Caco-2 (cell line): Measurements from ENCODE around the gene METTL21C. TPM values are rescaled to one million over a fixed set of nuclear protein-coding genes. Genes with fewer than 3 reads are reported as not detected.

Source experiments
- BruUV-seq: library from RNA; stranded (reverse); fragments of 400-500 nt; replicated peaks from 2 replicates; lab custom pipeline; 2021; lab: Mats Ljungman, UMichigan
- CTCF ChIA-PET: fragments of 300-600 bp; sonication (Branson Sonifier 250); formaldehyde crosslinking; loops from one replicate; lab custom pipeline; 2022; ENCODE audit warnings: antibody characterized with exemption; lab: Charles Lee
- POLR2A ChIA-PET: fragments of 300-600 bp; sonication (Branson Sonifier 250); formaldehyde crosslinking; loops from one replicate; lab custom pipeline; 2022; ENCODE audit warnings: antibody characterized with exemption; lab: Charles Lee
- DNase-seq, 2 experiments: peaks; one replicate each; pipeline versions ENCODE4 v3.0.0 to v3.0.0-alpha.2; 2020 to 2022
- H3K27me3 ChIP-seq: replicated peaks from 2 replicates; pipeline ENCODE4 v1.6.0; 2011; ENCODE audit warnings: low read length; ENCODE audit not compliant: control insufficient read depth, insufficient read depth
- H3K36me3 ChIP-seq: 2 replicates; pipeline ENCODE4 v1.5.1; 2011; ENCODE audit warnings: low read length; ENCODE audit not compliant: control insufficient read depth, insufficient read depth
- H3K4me1 ChIP-seq: fragments of 250-450 bp; sonication (Bioruptor Pico); 2 replicates; pipeline ENCODE4 v1.5.1; 2020; ENCODE audit warnings: mild to moderate bottlenecking
- H3K4me3 ChIP-seq: 2 replicates; pipeline ENCODE4 v1.5.1; 2011; ENCODE audit warnings: low read depth, mild to moderate bottlenecking, control low read depth, low read length
- H3K9me3 ChIP-seq: fragments of 250-450 bp; sonication (Bioruptor Pico); 2 replicates; pipeline ENCODE4 v1.5.1; 2020; ENCODE audit warnings: mild to moderate bottlenecking, moderate library complexity
- H3K27ac Mint-ChIP-seq: one replicate; pipeline ENCODE4 v1.8.0; 2022; ENCODE audit warnings: mixed read lengths; ENCODE audit not compliant: unreplicated experiment
- H3K27me3 Mint-ChIP-seq: one replicate; pipeline ENCODE4 v1.8.0; 2022; ENCODE audit warnings: mixed read lengths; ENCODE audit not compliant: insufficient read depth, unreplicated experiment
- H3K36me3 Mint-ChIP-seq: one replicate; pipeline ENCODE4 v1.8.0; 2022; ENCODE audit warnings: mild to moderate bottlenecking, mixed read lengths; ENCODE audit not compliant: insufficient read depth, unreplicated experiment
- H3K4me1 Mint-ChIP-seq: one replicate; pipeline ENCODE4 v1.8.0; 2022; ENCODE audit warnings: low read depth, mixed read lengths; ENCODE audit not compliant: unreplicated experiment
- H3K4me3 Mint-ChIP-seq: one replicate; pipeline ENCODE4 v1.8.0; 2022; ENCODE audit warnings: mild to moderate bottlenecking, moderate library complexity, mixed read lengths; ENCODE audit not compliant: unreplicated experiment
- H3K9me3 Mint-ChIP-seq: one replicate; pipeline ENCODE4 v1.8.0; 2022; ENCODE audit warnings: mixed read lengths; ENCODE audit not compliant: unreplicated experiment
- intact Hi-C: fragments of 100-400 bp; cut with micrococcal nuclease; formaldehyde crosslinking; loops from one replicate; pipeline ENCODE4 v1.10.0; 2022; ENCODE audit not compliant: unreplicated experiment
- total RNA-seq: library from RNA; stranded (reverse); gene quantifications from 2 replicates; pipeline ENCODE4 v1.2.3, GENCODE V29; 2022
- TF ChIP-seq, protein P1 (sequence below), 2 experiments: fragments of 200-600 bp in 1 of 2; IDR thresholded peaks; 1 replicate in 1 of 2; 2 replicates in 1 of 2; pipeline versions ENCODE4 v1.5.1 to v1.8.0; 2011 to 2022; ENCODE audit warnings: antibody characterized with exemption in 1 of 2, control low read depth in 1 of 2, inconsistent platforms in 1 of 2, low read depth in 1 of 2, low read length in 1 of 2, mild to moderate bottlenecking in 1 of 2, moderate library complexity in 1 of 2; ENCODE audit not compliant: insufficient read depth in 1 of 2, severe bottlenecking in 1 of 2, unreplicated experiment in 1 of 2

Gene METTL21C
- total RNA-seq, 1 experiment from 2014 or later, result not detected

DNA sequence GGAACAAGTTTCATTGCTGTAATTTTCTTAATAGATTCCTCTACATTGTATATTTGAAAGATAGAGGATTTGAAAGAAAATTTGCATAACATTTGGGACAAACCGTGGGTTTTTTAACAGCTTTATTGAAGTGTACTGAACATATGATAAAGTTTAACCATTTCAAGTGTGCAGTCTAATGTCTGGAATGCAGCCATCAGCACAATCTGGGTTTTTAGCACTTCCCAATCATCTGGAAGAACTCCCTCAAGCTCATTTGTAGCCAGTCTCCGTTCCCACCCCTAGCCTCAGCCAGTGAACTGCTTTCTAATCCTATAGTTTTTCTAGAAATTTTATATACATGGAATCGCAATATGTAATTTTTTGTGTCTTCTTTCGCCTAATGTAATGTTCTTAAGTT is 12.6 kb downstream of the METTL21C start:
- Histone ChIP-seq H3K4me3 (no peak overlapping the region), H3K4me1 (no peaks in the 10 kb centered on the region), H3K9me3 (no peaks in the 10 kb centered on the region), H3K27me3 (no peaks in the 10 kb centered on the region), H3K36me3 (no peaks in the 10 kb centered on the region; the same call in 1 of the 2 replicates)
- TF ChIP-seq, protein P1, sequence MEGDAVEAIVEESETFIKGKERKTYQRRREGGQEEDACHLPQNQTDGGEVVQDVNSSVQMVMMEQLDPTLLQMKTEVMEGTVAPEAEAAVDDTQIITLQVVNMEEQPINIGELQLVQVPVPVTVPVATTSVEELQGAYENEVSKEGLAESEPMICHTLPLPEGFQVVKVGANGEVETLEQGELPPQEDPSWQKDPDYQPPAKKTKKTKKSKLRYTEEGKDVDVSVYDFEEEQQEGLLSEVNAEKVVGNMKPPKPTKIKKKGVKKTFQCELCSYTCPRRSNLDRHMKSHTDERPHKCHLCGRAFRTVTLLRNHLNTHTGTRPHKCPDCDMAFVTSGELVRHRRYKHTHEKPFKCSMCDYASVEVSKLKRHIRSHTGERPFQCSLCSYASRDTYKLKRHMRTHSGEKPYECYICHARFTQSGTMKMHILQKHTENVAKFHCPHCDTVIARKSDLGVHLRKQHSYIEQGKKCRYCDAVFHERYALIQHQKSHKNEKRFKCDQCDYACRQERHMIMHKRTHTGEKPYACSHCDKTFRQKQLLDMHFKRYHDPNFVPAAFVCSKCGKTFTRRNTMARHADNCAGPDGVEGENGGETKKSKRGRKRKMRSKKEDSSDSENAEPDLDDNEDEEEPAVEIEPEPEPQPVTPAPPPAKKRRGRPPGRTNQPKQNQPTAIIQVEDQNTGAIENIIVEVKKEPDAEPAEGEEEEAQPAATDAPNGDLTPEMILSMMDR (IDR thresholded peaks at IDR 0.05; ENCODE audit: insufficient read depth in 1 of 2, low read depth in 1 of 2, low read length in 1 of 2, severe bottlenecking in 1 of 2, unreplicated experiment in 1 of 2), result no peak
- H3K4me3 Mint-ChIP-seq, result no peak overlapping the region
- BruUV-seq, result no TSS peak
- no peak overlapping the region for H3K27ac Mint-ChIP-seq
- H3K4me1 Mint-ChIP-seq, result no peaks in the 10 kb centered on the region
- CTCF ChIA-PET, result no interaction called here
- peaks cover 27% of the 10 kb centered on the region for H3K36me3 Mint-ChIP-seq
- no peak for DNase-seq
- H3K9me3 Mint-ChIP-seq, result no peaks in the 10 kb centered on the region
- H3K27me3 Mint-ChIP-seq, result no peaks in the 10 kb centered on the region
- POLR2A ChIA-PET, result no interaction called here
- intact Hi-C loops, result no loop called here

DNA sequence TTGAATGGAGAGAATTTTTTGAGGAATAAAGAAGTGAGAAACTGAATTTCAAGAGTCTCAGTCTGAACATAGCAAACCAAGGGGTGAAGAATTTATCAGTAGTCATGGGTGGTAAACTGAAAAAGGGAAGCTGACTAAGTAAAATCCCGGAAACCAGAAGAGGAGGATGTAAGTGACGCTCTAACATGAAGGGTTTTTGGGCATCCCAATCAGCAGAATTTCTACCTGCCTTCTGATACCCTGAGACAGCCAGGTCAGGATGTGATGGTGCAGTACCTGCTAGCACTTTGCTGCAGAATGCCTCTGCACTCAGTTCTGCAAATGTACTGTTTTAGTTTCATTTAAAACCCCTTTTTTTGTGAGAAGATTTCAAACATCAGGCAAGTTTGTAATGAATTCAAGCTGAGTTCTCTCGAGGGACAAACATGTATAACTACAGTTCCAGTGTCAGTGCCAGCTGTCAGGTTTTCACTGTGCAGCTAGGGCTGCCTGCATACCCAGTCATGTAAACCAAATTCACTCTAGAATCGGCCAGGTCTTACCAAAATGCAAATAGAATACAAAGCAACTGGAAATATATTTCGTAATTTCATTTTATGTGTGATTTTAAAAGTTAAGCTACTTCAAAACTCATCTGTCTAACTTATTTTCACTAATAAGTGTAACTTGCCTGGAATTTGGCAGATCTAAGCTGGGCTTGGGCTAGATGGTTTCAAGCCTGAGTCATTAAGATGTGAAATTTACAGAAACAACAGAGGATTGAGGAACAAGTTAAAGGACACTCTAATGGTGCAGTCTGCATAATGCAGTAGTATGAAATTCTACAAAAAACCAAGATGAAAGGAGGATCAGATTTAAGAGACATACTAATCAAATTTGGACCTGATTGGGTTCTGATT is 13.8 kb downstream of the METTL21C start:
- no peak overlapping the region for H3K4me3 ChIP-seq
- Mint-ChIP-seq H3K4me3 (no peak overlapping the region), H3K27ac (no peak overlapping the region), H3K36me3 (peaks cover 33% of the 10 kb centered on the region), H3K27me3 (no peaks in the 10 kb centered on the region), H3K9me3 (no peaks in the 10 kb centered on the region), H3K4me1 (no peaks in the 10 kb centered on the region)
- intact Hi-C loops, result no loop called here
- TF ChIP-seq, protein P1 (IDR thresholded peaks at IDR 0.05; ENCODE audit: insufficient read depth in 1 of 2, low read depth in 1 of 2, low read length in 1 of 2, severe bottlenecking in 1 of 2, unreplicated experiment in 1 of 2), result no peak
- DNase-seq, result no peak
- H3K27me3 ChIP-seq, result no peaks in the 10 kb centered on the region
- no peaks in the 10 kb centered on the region for H3K4me1 ChIP-seq
- no peaks in the 10 kb centered on the region for H3K9me3 ChIP-seq
- no TSS peak for BruUV-seq
- ChIA-PET POLR2A (no interaction called here), CTCF (no interaction called here)
- no peaks in the 10 kb centered on the region; the same call in 1 of the 2 replicates for H3K36me3 ChIP-seq

DNA sequence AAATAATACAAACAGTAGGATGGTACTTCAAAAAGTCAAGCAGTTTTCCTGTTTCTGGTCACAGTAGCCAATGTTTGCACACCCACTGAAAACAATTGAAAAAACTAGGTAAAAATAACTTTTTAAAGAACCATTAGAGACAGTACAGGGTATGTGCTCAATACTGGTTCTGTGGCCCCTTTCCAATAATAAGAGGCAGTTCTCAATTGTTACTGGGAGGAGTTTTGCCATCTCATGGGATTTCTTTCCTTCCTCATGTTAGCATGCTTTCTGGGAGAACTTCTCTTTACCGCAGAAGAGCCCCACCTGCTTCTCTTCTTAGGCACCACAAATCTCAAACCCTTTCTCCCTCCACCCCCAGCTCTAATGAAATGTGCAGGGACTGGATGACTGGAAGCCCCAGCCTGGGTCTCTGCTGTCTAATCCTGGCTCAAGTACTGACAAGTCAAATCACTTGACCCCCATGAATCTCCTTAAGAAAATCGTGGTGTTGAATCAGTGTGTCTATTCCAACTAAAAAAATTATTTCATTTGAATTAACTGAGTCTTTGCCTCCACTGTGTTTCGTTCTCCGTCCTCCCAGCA is 14.6 kb downstream of the METTL21C start:
- Histone ChIP-seq H3K4me1 (no peaks in the 10 kb centered on the region), H3K9me3 (no peaks in the 10 kb centered on the region), H3K27me3 (no peaks in the 10 kb centered on the region), H3K36me3 (no peaks in the 10 kb centered on the region; the same call in 1 of the 2 replicates), H3K4me3 (no peak overlapping the region)
- ChIA-PET POLR2A (no interaction called here), CTCF (no interaction called here)
- no peaks in the 10 kb centered on the region for H3K9me3 Mint-ChIP-seq
- H3K27me3 Mint-ChIP-seq, result no peaks in the 10 kb centered on the region
- TF ChIP-seq, protein P1 (IDR thresholded peaks at IDR 0.05; ENCODE audit: insufficient read depth in 1 of 2, low read depth in 1 of 2, low read length in 1 of 2, severe bottlenecking in 1 of 2, unreplicated experiment in 1 of 2), result no peak
- no peak for DNase-seq
- H3K4me3 Mint-ChIP-seq, result no peak overlapping the region
- no peak overlapping the region for H3K27ac Mint-ChIP-seq
- intact Hi-C loops, result no loop called here
- no peaks in the 10 kb centered on the region for H3K4me1 Mint-ChIP-seq
- peaks cover 42% of the 10 kb centered on the region for H3K36me3 Mint-ChIP-seq
- BruUV-seq, result no TSS peak
